ENCODE data around the gene LEKR1. TPM values are rescaled to one million over a fixed set of nuclear protein-coding genes. Genes with fewer than 3 reads are reported as not detected.

The LEKR1 gene
- total and polyA plus RNA-seq, 9 of the 15 experiments (the other 6 are each of a cell fraction or from before 2014, with no cell fraction given): 0.76 to 1.8 (median 1.2) TPM

DNA sequence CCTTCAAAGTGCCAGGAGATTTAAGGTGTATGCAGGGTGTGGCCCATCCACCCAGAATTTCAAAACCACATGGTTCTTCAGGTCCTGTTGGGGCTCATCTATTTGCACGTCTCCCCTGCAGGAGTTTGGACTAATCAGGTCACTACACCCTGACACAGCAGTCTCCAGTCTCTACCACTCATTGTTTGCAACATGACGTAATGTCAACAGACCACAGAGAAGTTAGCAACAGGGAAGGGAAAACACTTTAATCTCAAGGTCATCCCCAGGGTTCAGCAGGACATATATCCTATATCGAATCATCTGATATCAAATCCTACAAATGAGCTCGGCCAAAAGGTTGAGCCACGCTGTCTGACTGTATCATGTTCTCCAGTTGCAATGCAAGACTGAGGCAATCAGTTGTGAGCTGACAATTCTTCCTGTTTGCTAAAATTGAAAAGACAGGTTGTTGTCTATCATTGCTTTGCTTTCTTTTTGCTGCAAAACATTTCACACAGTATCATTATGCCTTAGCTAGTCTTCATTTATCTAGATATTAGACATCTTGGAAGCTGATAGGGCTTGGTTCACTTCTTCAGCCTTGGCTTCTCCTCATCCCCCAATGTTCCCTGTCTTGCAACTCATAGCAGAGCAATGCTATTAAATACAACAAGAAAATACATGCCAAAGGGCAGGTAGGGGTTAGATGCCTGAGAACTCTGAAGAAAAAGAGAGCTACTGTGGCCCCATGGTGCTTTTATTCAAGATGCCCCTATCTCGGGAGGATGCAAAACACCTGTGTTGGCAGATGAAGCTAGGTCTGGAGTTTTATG, 13.4 kb upstream of the LEKR1 start (continued):
- TF ChIP-seq, protein P1, sequence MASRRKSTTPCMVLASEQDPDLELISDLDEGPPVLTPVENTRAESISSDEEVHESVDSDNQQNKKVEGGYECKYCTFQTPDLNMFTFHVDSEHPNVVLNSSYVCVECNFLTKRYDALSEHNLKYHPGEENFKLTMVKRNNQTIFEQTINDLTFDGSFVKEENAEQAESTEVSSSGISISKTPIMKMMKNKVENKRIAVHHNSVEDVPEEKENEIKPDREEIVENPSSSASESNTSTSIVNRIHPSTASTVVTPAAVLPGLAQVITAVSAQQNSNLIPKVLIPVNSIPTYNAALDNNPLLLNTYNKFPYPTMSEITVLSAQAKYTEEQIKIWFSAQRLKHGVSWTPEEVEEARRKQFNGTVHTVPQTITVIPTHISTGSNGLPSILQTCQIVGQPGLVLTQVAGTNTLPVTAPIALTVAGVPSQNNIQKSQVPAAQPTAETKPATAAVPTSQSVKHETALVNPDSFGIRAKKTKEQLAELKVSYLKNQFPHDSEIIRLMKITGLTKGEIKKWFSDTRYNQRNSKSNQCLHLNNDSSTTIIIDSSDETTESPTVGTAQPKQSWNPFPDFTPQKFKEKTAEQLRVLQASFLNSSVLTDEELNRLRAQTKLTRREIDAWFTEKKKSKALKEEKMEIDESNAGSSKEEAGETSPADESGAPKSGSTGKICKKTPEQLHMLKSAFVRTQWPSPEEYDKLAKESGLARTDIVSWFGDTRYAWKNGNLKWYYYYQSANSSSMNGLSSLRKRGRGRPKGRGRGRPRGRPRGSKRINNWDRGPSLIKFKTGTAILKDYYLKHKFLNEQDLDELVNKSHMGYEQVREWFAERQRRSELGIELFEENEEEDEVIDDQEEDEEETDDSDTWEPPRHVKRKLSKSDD (conservative IDR thresholded peaks at IDR 0.05; ENCODE audit: low read length): no peak
- TF ChIP-seq KLF6 (CRISPR knock-in tag; IDR thresholded peaks at IDR 0.05; ENCODE audit: borderline replicate concordance): no peak; the same call in 1 of the 2 replicates
- no peak for TF ChIP-seq PHB2 (IDR thresholded peaks at IDR 0.05; ENCODE audit: low read depth)
- TF ChIP-seq ZNF197 (CRISPR knock-in tag; IDR thresholded peaks at IDR 0.05; ENCODE audit: low read depth): no peak
- TF ChIP-seq MEIS2 (IDR thresholded peaks at IDR 0.05; ENCODE audit: partially characterized antibody): peak; percentile 25
- peak; percentile 40; the same call in 1 of the 2 replicates for TF ChIP-seq CBFA2T3 (IDR thresholded peaks at IDR 0.05)
- TF ChIP-seq, protein P2, sequence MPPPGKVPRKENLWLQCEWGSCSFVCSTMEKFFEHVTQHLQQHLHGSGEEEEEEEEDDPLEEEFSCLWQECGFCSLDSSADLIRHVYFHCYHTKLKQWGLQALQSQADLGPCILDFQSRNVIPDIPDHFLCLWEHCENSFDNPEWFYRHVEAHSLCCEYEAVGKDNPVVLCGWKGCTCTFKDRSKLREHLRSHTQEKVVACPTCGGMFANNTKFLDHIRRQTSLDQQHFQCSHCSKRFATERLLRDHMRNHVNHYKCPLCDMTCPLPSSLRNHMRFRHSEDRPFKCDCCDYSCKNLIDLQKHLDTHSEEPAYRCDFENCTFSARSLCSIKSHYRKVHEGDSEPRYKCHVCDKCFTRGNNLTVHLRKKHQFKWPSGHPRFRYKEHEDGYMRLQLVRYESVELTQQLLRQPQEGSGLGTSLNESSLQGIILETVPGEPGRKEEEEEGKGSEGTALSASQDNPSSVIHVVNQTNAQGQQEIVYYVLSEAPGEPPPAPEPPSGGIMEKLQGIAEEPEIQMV (tag; conservative IDR thresholded peaks at IDR 0.05; ENCODE audit: low read depth): no peak
- TF ChIP-seq ZNF133 (CRISPR knock-in tag; IDR thresholded peaks at IDR 0.05): no peak
- TF ChIP-seq HNRNPK (IDR thresholded peaks at IDR 0.05; ENCODE audit: low read depth, low read length, poor library complexity, severe bottlenecking): no peak
- no peak for TF ChIP-seq BCOR (IDR thresholded peaks at IDR 0.05)
- TF ChIP-seq NCOA6 (IDR thresholded peaks at IDR 0.05): no peak
- TF ChIP-seq RBM34 (IDR thresholded peaks at IDR 0.05; ENCODE audit: borderline replicate concordance, insufficient read depth, low read length): no peak
- TF ChIP-seq CAMTA2 (CRISPR knock-in tag; conservative IDR thresholded peaks at IDR 0.05): no peak
- TF ChIP-seq, protein P3, sequence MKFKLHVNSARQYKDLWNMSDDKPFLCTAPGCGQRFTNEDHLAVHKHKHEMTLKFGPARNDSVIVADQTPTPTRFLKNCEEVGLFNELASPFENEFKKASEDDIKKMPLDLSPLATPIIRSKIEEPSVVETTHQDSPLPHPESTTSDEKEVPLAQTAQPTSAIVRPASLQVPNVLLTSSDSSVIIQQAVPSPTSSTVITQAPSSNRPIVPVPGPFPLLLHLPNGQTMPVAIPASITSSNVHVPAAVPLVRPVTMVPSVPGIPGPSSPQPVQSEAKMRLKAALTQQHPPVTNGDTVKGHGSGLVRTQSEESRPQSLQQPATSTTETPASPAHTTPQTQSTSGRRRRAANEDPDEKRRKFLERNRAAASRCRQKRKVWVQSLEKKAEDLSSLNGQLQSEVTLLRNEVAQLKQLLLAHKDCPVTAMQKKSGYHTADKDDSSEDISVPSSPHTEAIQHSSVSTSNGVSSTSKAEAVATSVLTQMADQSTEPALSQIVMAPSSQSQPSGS (CRISPR knock-in tag; IDR thresholded peaks at IDR 0.05): no peak
- peak; percentile 55 for TF ChIP-seq CCNT2 (IDR thresholded peaks at IDR 0.05; ENCODE audit: borderline replicate concordance, extremely low read depth, insufficient read length, low read depth, low read length)
- no peak for TF ChIP-seq ZBTB12 (CRISPR knock-in tag; IDR thresholded peaks at IDR 0.05)
- TF ChIP-seq PURB (CRISPR knock-in tag; IDR thresholded peaks at IDR 0.05; ENCODE audit: low read depth): no peak
- no peak for TF ChIP-seq TEAD1 (CRISPR knock-in tag; IDR thresholded peaks at IDR 0.05)
- TF ChIP-seq ETV1 (tag; conservative IDR thresholded peaks at IDR 0.05; ENCODE audit: low read depth): no peak
- TF ChIP-seq RBM22 (IDR thresholded peaks at IDR 0.05; ENCODE audit: low read depth, low read length, poor library complexity, severe bottlenecking): no peak
- no peak; the same call in 1 of the 2 replicates for TF ChIP-seq HDGF (IDR thresholded peaks at IDR 0.05)
- no peak for TF ChIP-seq SPI1 (IDR thresholded peaks at IDR 0.05; ENCODE audit: borderline replicate concordance, low read depth, low read length)

Data from K562 (cell line).